ENCODE measurements around the gene MYOM1.

Gene MYOM1

DNA sequence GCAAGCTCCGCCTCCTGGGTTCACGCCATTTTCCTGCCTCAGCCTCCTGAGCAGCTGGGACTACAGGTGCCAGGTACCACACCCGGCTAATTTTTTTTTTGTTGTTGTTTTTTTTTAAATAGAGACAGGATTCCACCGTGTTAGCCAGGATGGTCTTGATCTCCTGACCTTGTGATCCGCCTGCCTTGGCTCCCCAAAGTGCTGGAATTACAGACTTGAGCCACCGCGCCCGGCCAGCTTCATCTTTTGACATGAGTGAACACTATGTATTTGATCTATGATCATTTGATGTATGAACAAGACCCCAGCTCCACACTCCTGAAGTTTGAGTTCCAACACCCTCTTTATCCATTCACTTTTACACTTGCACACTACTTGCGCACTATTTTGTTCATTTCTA lies 163.5 kb downstream of the MYOM1 start:
- Histone ChIP-seq H3F3A (ENCODE audit: control insufficient read depth, insufficient read depth) (0 out of 2 replicates have a peak, but pooled peaks cover under 1% of the 10 kb centered on the region), H3K9me2 (replicated peaks; ENCODE audit: control insufficient read depth, low read length) (no peaks in the 10 kb centered on the region), H3K79me2 (ENCODE audit: control insufficient read depth, low read length) (no peaks in the 10 kb centered on the region), H3K36me3 (ENCODE audit: control insufficient read depth, low read length) (no peaks in the 10 kb centered on the region), H4K20me1 (ENCODE audit: control insufficient read depth, insufficient read depth, low read depth, low read length) (no peaks in the 10 kb centered on the region), H3K9me3 (ENCODE audit: control insufficient read depth, insufficient read depth, low read length) (no peaks in the 10 kb centered on the region), H3K27me3 (ENCODE audit: control insufficient read depth, low read length) (no peaks in the 10 kb centered on the region), H3K4me2 (ENCODE audit: low read length) (no peak overlapping the region), H3K4me1 (ENCODE audit: control insufficient read depth, low read length) (peaks cover 21% of the 10 kb centered on the region), H3K4me3 (ENCODE audit: low read length) (no peak overlapping the region), H3K27ac (ENCODE audit: low read depth, low read length) (no peak overlapping the region)
- TF ChIP-seq EZH2phosphoT487 (IDR thresholded peaks at IDR 0.05; ENCODE audit: borderline replicate concordance, low read length) = no peak
- TF ChIP-seq, protein P1, sequence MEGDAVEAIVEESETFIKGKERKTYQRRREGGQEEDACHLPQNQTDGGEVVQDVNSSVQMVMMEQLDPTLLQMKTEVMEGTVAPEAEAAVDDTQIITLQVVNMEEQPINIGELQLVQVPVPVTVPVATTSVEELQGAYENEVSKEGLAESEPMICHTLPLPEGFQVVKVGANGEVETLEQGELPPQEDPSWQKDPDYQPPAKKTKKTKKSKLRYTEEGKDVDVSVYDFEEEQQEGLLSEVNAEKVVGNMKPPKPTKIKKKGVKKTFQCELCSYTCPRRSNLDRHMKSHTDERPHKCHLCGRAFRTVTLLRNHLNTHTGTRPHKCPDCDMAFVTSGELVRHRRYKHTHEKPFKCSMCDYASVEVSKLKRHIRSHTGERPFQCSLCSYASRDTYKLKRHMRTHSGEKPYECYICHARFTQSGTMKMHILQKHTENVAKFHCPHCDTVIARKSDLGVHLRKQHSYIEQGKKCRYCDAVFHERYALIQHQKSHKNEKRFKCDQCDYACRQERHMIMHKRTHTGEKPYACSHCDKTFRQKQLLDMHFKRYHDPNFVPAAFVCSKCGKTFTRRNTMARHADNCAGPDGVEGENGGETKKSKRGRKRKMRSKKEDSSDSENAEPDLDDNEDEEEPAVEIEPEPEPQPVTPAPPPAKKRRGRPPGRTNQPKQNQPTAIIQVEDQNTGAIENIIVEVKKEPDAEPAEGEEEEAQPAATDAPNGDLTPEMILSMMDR (IDR thresholded peaks at IDR 0.05; ENCODE audit: low read depth, low read length, poor library complexity, severe bottlenecking) = no peak

DNA sequence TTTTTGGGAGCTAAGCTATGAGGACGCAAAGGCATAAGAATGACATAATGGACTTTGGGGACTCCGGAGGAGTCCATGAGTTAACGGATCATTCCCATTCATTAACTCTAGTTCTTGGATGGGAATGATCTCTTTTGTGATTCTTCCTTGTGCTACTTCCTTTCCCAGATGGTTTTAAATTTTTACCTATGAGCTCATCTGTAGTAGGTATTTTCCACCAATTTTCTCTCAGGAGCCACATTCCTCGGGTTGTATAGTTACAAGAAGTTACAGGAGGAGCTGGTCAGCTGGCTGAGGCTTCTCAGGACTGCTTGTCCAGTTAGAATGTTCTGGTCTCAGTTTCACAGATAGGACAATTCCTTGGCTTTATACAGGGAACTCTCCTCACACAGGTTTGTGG lies 164.0 kb downstream of the MYOM1 start:
- H3K27me3 ChIP-seq (ENCODE audit: control insufficient read depth, low read length) = no peaks in the 10 kb centered on the region
- no peaks in the 10 kb centered on the region for H3K9me2 ChIP-seq (replicated peaks; ENCODE audit: control insufficient read depth, low read length)
- peaks cover 19% of the 10 kb centered on the region for H3K4me1 ChIP-seq (ENCODE audit: control insufficient read depth, low read length)
- no peaks in the 10 kb centered on the region for H4K20me1 ChIP-seq (ENCODE audit: control insufficient read depth, insufficient read depth, low read depth, low read length)
- H3K4me3 ChIP-seq (ENCODE audit: low read length) = no peak overlapping the region
- H3K4me2 ChIP-seq (ENCODE audit: low read length) = no peak overlapping the region
- H3F3A ChIP-seq (ENCODE audit: control insufficient read depth, insufficient read depth) = no peaks in the 10 kb centered on the region
- H3K27ac ChIP-seq (ENCODE audit: low read depth, low read length) = no peak overlapping the region
- no peaks in the 10 kb centered on the region for H3K9me3 ChIP-seq (ENCODE audit: control insufficient read depth, insufficient read depth, low read length)
- no peaks in the 10 kb centered on the region for H3K36me3 ChIP-seq (ENCODE audit: control insufficient read depth, low read length)
- H3K79me2 ChIP-seq (ENCODE audit: control insufficient read depth, low read length) = no peaks in the 10 kb centered on the region
- TF ChIP-seq, protein P1 (IDR thresholded peaks at IDR 0.05; ENCODE audit: low read depth, low read length, poor library complexity, severe bottlenecking) = no peak
- TF ChIP-seq EZH2phosphoT487 (IDR thresholded peaks at IDR 0.05; ENCODE audit: borderline replicate concordance, low read length) = no peak

DNA sequence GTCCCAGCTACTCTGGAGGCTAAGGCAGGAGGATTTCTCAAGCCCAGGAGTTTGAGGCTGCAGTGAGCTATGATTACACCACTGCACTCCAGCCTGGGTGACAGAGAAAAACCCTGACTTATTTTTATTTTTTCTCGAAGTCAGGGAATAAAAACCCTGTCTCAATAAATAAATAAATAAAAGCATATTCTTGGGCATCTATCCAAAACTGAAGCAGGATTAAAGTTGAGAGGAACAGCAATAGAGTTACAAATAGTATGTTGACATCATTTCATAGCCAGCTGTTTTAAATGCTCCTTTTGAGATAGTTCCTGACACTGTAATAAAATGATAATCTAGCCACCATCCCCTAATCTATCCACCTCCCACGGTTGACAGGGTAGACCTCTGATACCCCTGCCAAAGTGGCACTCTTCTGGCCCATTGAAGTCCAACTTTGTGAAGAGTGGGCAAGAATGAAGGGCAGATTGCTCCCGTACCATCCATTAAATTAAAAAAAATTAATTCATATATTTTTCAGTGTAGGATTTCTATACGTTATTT lies 164.5 kb downstream of the MYOM1 start:
- Histone ChIP-seq H3K27ac (ENCODE audit: low read depth, low read length) (no peak overlapping the region), H3K79me2 (ENCODE audit: control insufficient read depth, low read length) (no peaks in the 10 kb centered on the region), H3K9me2 (replicated peaks; ENCODE audit: control insufficient read depth, low read length) (no peaks in the 10 kb centered on the region), H3K4me3 (ENCODE audit: low read length) (no peak overlapping the region), H3F3A (ENCODE audit: control insufficient read depth, insufficient read depth) (no peaks in the 10 kb centered on the region), H3K27me3 (ENCODE audit: control insufficient read depth, low read length) (no peaks in the 10 kb centered on the region), H3K36me3 (ENCODE audit: control insufficient read depth, low read length) (no peaks in the 10 kb centered on the region), H3K4me2 (ENCODE audit: low read length) (no peak overlapping the region), H3K9me3 (ENCODE audit: control insufficient read depth, insufficient read depth, low read length) (no peaks in the 10 kb centered on the region), H4K20me1 (ENCODE audit: control insufficient read depth, insufficient read depth, low read depth, low read length) (no peaks in the 10 kb centered on the region), H3K4me1 (ENCODE audit: control insufficient read depth, low read length) (peaks cover 13% of the 10 kb centered on the region)
- TF ChIP-seq, protein P1 (IDR thresholded peaks at IDR 0.05; ENCODE audit: low read depth, low read length, poor library complexity, severe bottlenecking) = no peak
- TF ChIP-seq EZH2phosphoT487 (IDR thresholded peaks at IDR 0.05; ENCODE audit: borderline replicate concordance, low read length) = no peak

All from DOHH2 (cell line).